HG03575 (cell line): Measurements from ENCODE around the gene INS.
"Not testable (repeated sequence)": the region's sequence is repeated elsewhere in the genome, so short reads cannot be mapped to it uniquely, and the experiment has no call there.

Source experiments
- ATAC-seq: cut with Tn5 transposase; IDR thresholded peaks from one replicate; pipeline ENCODE4 v1.9.1; 2021; ENCODE audit not compliant: unreplicated experiment, insufficient number of reproducible peaks, low FRiP score; ENCODE audit errors: extremely low read depth

Gene INS

GRCh38 chr11:2126520-2127085 is 34.4 kb downstream of the INS start:
- ATAC-seq: no peak

GRCh38 chr11:2124736-2125484 is 36.1 kb downstream of the INS start:
- ATAC-seq: not testable (repeated sequence)

GRCh38 chr11:2123628-2123960 is 37.4 kb downstream of the INS start:
- ATAC-seq: no peak

GRCh38 chr11:2122907-2123627 is 37.9 kb downstream of the INS start:
- ATAC-seq: no peak

- ATAC-seq: no peak
Measured at GRCh38 chr11:2122222-2122906, 38.6 kb downstream of the INS start.

GRCh38 chr11:2121227-2122130 is 39.5 kb downstream of the INS start:
- no peak for ATAC-seq

GRCh38 chr11:2120359-2121100 is 40.5 kb downstream of the INS start:
- ATAC-seq: no peak

- ATAC-seq: no peak
Measured at GRCh38 chr11:2118677-2119076, 42.3 kb downstream of the INS start.

GRCh38 chr11:2116680-2117079 is 44.3 kb downstream of the INS start:
- no peak for ATAC-seq

GRCh38 chr11:2115308-2115707 is 45.7 kb downstream of the INS start:
- no peak for ATAC-seq

- no peak for ATAC-seq
Measured at GRCh38 chr11:2114430-2115241, 46.4 kb downstream of the INS start.

- no peak for ATAC-seq
Measured at GRCh38 chr11:2113776-2114175, 47.2 kb downstream of the INS start.

GRCh38 chr11:2110521-2110920 is 50.5 kb downstream of the INS start:
- no peak for ATAC-seq
